NCI-H345 treated with DMSO at 0.1 percent for 48 hours (cell line): Measurements from ENCODE around the gene LGMN.
"Not testable (repeated sequence)": the region's sequence is repeated elsewhere in the genome, so short reads cannot be mapped to it uniquely, and the experiment has no call there.

Experiments
- DNase-seq: peaks from one replicate; lab custom pipeline; 2025; ENCODE audit not compliant: unreplicated experiment; lab: John Stamatoyannopoulos, UW

LGMN gene

DNA sequence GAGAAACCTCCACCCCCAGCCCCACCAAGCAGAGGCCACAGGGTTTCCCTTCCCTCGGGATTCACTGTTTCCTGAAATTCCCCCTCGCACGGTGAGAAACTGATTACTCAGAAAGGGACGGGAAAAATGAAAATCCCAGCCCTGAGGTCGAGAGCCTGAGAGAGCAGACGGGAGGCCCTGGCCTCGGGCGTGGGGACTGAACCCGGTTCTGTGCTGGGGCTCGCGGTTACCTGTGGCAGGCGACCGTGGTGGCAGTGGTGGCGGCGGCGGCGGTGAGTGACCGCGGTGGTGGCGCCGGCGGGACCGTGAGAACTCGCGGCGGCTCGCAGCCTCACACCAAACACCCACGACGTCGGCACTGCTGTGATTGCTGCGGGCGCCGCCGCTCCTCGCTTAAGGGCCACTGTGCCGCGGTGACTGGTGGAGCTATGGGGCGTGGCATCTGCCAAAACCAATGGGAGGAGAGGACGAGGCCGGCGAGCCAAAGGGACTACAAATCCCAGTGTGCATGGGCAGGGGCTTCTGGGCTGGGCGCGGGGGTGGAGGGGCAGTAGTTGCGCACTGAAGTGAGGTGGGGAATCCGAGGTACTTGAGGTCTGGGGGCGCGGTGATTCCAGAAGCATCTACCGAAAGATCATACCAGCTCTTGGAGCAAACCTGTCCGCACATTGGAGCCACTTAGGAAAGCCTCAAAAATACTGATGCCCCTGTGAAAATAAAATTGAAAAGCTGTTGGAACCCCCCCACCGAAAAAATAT lies at the start of gene LGMN:
LGMN (minus strand) TSS at position 369 of the 758 bp plus-strand sequence. CDS start 15,841 bp downstream, outside the sequence.
- peak; percentile 94 for DNase-seq

DNA sequence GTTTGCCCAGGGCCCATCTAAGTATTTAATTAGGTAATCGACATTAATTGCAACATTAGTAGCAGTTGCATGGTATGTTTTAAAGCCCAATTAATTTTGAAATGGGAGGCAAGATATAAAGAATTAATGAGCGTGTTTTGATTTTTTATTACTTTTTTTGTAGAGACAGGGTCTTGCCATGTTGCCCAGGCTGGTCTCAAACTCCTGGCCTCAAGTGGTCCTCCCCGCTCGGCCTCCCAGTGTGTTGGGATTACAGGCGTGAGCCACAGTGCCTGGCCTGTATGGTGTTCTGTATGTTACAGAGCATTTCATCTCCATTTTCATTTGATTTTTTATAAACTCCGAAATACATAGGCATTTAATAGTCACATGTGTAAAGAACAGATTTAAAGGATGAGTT lies 46.5 kb upstream of the LGMN start:
- no peak for DNase-seq

DNA sequence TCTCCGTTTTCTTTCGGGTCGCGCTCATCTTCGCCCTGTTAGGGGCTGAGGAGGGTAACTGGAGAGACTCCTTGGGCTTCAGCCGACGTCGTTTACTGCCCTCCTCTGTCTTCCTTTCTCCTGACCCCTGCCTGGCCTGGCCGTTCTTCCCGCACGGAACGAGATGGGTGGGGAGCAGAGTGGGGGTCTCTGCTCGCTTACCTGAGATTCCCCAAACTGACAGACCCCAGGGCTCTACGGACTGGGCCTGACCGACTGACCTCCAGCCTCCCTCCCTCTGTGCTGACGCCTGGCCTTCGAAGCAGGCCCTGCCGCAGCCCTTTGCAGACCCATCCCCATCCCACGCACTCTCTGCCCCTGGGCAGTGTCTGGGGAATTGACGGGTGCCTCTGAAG lies 46.1 kb upstream of the LGMN start:
- no peak for DNase-seq

DNA sequence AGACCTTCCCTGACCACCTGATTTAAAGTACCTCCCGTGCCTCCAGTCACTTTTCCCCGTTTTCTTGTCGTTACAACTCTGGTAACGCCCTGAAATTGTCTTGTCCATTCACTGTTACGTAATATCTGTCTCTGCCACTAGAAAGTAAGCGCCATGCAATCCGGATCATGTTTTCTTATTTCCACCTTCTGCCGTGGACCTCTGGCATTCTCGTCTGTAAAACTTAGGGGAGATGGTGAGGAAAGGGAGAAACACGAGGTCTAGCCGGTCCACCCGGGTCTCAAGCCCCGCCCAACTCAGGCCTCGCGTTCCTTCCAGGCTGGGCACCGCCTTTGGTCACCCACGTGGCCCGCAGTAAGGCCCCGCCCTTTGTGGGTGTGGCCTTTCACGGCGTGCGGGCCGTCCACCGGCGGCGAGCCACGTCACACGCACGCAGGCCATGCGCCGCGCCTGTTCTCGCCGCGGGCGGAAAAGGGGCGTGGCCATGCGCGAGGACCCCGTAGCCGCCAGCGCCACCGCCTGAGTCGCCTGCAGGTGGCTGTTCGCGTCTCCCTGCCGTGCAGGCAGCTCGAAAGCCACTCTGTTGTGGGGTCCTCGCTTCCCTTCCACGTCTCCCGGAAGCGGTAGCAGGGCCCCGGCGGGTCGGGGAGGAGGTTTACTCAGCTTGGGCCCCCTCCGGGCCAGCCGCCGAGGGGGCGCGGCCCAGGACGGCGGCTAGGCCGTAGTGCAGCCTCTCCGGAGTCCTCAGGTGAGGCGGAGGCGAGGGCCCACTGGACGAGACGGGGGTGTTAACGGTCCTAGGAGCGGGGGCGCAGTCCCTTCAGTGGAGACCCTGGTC lies 45.5 kb upstream of the LGMN start, which contains the start of gene GOLGA5:
GOLGA5 (plus strand) TSS at position 597 of the 838 bp plus-strand sequence. CDS start 3,133 bp downstream, outside the sequence.
- DNase-seq: peak; percentile 97

DNA sequence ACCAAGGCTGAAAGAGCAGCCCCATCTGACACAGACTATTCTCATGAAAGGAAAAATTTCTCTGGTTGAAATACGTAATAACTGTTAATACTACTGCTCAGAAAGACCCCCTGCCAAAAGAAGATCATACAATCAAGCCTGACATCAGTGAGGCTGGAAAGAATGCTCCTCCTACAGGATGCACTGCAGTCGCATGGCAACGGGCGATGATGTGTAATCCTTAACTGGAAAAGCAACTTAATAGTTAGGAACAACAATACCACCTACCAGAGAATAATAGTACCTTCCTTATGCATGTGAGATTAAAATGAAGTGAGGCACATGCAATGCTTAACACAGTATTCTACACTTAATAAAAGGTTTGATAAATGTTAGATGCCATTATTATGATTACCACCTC lies 44.5 kb upstream of the LGMN start:
- no peak for DNase-seq

DNA sequence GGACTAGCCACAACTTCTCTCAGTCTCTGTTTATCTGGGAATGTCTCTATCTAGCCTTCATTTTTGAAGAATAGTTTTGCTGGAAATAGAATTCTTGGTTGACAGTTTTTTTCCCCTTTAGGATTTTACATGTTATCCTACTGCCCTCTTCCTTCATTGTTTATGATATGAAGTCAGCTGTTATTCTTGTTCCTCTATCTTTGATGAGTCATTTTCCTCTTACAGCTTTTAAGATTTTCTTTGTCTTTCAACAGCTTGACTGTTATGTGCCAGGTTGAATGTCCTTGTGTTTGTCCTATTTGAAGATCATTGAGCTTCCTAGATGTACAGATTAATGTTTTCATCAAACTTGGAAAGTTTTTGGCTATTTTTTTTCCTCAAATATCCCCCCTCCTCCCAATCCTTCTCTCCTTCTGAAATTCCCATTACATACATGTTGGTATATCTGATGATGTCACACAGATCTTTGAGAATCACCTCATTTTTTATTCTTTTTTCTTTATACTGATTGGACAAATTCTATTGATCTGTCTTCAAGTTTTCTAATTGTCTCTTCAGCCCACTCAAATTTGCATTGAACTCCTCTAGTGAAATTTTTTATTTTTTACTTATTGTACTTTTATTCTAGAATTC lies 41.1 kb upstream of the LGMN start:
- DNase-seq: no peak

DNA sequence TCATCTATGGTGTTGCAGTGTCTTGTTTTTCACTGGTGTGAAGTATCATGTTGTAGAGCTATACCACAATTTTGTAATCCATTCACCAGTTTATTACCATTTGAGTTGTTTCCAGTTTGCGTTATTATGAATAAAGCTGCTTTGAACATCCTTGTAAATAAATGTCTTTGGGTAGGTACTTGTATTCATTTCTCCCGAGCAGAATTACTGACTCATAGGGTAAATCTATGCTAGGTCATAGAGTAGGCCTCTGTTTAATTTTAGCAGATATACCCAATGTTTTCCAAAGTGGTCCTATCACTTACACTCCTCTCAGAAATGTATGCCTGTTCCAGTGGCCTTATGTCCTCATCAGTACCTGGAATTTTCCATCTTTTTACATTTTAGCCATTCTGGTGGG lies 39.1 kb upstream of the LGMN start:
- no peak for DNase-seq

DNA sequence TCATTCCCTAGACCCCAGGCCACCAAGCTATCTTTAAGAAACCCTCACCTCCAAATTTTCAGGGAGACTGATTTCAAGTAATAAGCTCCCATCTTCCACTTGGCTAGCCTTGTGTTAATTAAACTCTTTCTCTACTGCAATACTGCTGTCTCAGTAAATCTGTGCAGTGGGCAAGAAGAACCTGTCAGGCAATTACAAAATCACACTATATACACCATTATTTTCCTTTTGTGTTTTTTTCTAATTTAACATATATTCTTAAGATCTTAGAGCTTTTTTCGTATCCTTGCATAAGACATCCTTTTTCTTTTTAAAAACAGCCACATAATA lies 38.0 kb upstream of the LGMN start:
- DNase-seq: no peak

DNA sequence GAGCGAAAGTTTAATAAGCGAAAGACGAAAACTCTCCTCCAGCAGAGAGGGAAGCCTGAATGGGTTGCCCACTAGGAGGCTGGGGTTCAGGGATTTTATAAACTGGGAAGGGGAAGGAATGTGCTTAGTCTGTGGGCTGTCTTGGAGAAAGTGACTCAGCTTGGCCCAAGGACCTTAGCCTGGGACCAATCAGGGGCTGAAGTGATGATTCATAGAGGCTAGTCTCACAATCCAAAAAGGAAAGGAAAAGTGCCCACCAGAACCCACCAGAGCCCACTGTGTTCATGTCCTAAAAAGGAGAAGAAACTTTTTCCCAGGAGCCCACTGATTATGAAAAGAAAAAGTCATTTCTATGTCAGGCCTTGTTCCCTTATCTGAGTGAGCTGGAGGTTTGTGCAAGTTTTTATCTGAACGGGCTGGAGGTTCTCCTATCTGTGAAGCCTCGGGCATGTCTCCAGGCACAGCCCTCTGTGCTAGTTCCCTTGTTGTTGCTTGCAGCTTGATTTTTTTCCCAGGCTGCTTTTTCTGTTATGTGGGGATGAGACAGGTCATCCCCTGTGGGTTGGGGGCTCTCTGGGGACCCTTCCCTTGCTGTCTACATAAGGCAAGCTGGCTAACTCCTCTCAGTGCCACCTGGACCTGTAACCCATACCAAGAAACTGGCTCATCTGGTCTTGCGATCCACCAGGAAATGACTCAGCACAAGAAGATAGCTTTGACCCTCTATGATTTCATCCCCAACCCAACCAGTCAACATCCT lies 37.4 kb upstream of the LGMN start:
- DNase-seq: no peak

DNA sequence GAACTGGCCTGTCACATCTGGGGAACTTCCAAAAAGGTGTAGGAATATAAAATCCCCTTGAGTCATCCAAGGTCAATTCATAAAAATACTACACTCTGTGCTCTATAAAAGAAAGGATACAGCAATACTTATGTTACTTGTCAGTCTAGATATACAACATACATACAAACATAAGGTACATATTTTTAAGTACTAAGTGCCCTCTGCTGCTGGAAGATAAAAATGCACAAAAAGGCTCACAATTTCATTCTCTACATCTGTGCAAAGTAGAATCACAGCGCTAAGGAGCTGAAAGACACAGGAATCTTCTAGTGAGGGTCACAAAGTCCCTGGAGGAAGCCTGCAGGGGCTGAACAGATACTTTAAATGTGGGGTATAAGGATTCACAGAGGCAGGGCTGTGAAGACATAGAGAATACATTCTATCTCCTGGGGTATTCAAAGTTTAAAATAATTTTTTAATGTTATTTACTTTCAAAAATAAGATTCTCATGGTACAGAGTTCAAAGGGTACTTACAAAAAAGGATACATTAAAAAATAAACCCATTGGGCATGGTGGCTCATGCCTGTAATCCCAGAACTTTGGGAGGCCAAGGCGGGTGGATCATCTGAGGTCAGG lies 35.5 kb upstream of the LGMN start:
- DNase-seq: peak; percentile 63

DNA sequence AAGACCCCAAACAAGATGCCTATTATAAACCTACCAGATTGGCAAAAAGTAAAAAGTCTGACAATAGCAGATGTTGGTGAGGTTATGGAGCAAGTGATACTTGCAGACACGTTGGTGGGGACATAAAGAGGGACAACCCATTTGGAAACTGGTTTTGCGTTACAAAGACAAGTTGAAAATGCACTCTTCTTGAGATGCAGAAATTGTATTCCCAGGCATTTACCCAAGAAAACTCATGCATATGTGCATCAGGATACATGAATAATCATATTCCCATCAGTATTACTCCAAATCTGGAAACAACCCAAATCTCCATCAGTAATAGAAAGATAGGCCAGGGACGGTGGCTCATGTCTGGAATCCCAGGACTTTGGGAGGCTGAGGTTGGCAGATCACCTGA lies 32.9 kb upstream of the LGMN start:
- no peak for DNase-seq

DNA sequence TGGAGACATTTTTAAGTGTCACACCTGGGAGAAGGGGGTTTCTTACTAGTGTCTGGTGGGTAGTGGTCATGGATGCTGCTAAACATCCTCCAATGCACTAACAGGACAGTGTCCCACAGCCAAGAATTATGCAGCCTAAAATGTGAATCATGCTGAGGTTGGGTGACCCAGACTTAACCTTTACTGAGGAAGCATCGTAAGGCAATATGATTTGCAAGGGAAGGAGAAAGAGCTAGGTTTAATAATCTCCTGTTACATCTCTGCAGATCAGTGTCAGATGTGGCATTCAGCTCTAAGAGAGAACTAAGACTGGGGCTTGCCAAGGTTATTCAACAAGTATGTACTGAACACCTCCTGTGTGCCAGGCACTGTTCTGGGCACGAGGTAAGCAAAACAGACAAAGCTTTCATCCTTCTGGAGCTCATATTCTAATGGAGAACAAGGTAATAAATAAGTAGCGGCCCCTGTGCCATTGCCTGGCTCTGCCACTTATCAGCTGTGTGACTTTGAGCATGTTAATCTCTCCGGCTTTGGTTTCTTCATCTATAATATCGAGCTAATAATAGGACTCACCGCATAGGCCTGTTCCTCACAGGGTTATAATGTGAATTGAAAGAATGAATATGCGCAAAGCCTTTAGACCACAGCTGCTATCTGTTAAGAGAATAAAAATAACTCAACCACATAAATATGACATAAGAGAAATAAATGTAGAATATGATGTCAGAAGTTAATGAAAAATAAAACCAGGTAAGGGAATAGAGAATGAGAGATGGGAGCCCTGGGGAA lies 32.2 kb upstream of the LGMN start:
- DNase-seq: no peak

DNA sequence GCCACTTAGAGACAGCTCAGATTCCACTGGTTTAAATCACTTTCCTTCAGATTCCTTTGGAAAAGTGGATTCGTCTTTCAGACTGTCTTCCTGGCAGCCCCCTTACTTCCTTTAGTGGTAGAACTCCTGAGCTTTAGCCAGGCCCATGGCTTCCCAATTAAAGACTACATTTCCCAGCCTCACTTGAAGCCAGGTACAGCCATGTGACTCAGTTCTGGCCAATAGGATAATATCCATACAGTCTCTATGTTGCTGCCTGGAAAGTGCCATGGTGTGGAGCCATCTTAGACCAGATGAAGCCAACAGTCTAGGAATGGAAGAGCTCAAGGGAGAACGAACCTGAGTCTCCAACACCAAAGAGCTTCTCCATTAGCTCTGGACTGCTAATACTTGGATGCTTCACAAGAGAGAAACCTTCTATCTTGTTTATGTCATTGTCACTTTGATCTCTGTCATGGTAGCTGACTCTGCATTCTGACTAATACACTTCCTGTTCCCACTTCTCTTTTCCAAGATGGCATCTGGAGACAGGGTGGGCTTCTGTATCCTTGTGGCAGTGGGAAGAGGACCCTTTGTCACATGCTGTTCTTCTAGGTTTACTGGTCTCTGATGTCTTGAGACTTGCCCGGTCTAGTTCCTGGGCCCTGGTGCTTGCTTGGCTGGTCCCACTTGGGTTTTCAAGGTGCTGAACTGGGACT lies 30.6 kb upstream of the LGMN start:
- DNase-seq: not testable (repeated sequence)

DNA sequence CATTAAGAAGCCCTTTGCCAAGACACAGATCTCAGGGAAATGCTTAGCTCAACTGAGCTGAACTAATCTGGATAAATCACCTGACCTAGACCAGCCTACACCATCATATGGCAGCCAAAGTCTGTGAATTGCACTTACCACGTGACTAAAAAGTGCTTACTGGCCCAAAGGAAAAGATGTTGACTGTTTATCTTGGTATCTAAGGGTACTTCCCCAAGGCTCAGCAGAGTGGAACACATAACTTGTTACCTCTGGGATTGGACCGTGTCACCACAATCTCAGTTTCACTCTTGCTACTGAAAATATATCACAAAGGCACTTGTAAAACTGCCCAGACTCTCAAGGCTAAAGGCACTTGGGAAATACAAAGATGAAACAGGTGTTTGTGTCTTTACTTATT lies 26.9 kb upstream of the LGMN start:
- not testable (repeated sequence) for DNase-seq

DNA sequence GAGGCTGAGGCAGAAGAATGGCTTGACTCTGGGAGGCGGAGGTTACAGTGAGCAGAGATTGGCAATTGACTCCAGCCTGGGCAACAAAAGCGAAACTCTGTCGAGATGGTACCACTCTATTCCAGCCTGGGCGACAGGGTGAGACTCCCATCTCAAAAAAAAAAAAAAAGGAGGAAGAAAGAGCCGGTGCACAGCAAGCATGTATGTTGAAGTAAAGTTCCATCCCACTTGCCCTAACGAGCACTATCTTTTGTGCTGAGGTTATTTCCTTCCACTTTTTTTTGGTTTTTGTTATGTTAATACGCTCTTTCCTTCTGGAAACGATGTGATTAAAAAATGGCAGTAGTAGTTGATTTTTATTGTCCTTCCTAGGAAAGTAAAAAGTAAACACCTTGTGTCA lies 26.1 kb upstream of the LGMN start:
- no peak for DNase-seq

DNA sequence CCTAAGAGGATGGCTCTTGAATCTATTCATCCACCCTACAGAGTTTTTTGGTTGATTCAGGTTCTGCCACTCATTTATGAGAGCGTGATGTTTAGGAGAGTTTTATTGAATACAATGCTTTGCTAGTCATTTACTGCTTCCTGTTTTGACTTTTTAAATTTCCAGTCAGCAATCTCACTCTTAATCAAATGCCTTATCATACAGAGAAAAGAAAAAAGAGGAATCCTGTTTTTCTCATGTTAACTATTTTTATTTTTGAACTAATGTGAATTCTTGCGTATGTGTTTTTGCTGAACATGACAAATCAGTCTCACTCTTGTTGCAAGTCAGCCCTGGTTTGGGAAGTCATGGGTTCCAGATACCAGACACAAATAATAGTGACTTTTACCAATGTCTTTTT lies 22.1 kb upstream of the LGMN start:
- DNase-seq: no peak

DNA sequence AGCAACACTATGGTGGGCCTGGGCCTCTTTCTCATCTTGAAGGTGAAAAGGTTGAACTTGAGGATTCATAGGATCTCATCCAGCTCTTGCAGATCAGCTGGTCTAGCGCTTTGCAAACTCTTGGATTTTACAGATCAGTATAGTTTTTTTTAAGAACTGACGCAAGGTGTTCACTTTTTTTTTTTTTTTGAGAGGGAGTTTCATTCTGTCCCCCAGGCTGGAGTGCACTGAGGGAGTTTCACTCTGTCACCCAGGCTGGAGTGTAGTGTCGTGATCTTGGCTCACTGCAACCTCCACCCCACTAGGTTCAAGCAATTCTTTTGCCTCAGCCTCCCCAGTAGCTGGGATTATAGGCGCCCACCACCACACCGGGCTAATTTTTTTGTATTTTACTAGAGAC lies 20.4 kb upstream of the LGMN start:
- DNase-seq: no peak

DNA sequence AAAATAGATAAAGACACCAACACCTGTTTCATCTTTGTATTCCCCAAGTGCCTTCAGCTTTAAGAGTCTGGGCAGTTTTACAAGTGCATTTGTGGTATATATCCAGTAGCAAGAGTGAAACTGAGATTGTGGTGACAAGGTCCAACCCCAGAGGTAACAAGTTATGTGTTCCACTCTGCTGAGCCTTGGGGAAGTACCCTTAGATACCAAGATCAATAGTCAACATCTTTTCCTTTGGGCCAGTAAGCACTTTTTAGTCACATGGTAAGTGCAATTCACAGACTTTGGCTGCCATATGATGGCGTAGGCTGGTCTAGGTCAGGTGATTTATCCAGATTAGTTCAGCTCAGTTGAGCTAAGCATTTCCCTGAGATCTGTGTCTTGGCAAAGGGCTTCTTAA lies 19.8 kb upstream of the LGMN start:
- DNase-seq: not testable (repeated sequence)
